Tibial nerve (tissue), 4 donors: ENCODE data around the gene SHMT2. TPM values are rescaled to one million over a fixed set of nuclear protein-coding genes. Genes with fewer than 3 reads are reported as not detected.

Experiments used
- DNase-seq, 2 donors: peaks; one replicate each; pipeline ENCODE4 v3.0.0-alpha.2; 2019; ENCODE audit warnings: low spot score in 2 of 2
- H3K27ac ChIP-seq, 4 donors: fragments of 200-600 bp; sonication (generic) in 3 of 4; one replicate each; pipeline ENCODE4 v1.5.1; 2017 to 2019; ENCODE audit warnings: mild to moderate bottlenecking in 1 of 4
- H3K27me3 ChIP-seq, 2 donors: fragments of 200-600 bp; sonication (generic) in 1 of 2; one replicate each; pipeline versions ENCODE4 v1.5.1 to v1.6.0; 2017 to 2019
- H3K36me3 ChIP-seq, 3 donors: fragments of 200-600 bp; sonication (generic); one replicate each; pipeline ENCODE4 v1.5.1; 2018 to 2019
- H3K4me1 ChIP-seq, 4 donors: fragments of 200-600 bp; sonication (generic) in 3 of 4; one replicate each; pipeline ENCODE4 v1.5.1; 2017 to 2019
- H3K4me3 ChIP-seq, 4 donors: fragments of 200-600 bp; sonication (generic) in 3 of 4; one replicate each; pipeline ENCODE4 v1.5.1; 2017 to 2019; ENCODE audit warnings: mild to moderate bottlenecking in 1 of 4, moderate library complexity in 1 of 4
- H3K9me3 ChIP-seq, 4 donors: fragments of 200-600 bp; sonication (generic) in 3 of 4; one replicate each; pipeline ENCODE4 v1.5.1; 2017 to 2019
- CTCF ChIP-seq, 5 experiments: fragments of 200-600 bp in 3 of 5; fragments of 450-650 bp in 2 of 5; sonication (generic) in 3 of 5; IDR thresholded peaks; one replicate each; pipeline ENCODE4 v1.5.1; 2016 to 2019; ENCODE audit warnings: antibody characterized with exemption in 5 of 5, mild to moderate bottlenecking in 3 of 5, moderate library complexity in 2 of 5
- EP300 ChIP-seq, 2 donors: sonication (generic); formaldehyde crosslinking; IDR thresholded peaks; one replicate each; pipeline ENCODE4 v1.6.1; 2017; ENCODE audit warnings: antibody characterized with exemption in 2 of 2, mild to moderate bottlenecking in 1 of 2
- POLR2A ChIP-seq, 2 donors: fragments of 450-650 bp; IDR thresholded peaks; one replicate each; pipeline ENCODE4 v1.6.1; 2017; ENCODE audit warnings: antibody characterized with exemption in 2 of 2, mild to moderate bottlenecking in 2 of 2, moderate library complexity in 2 of 2
- WGBS, 2 donors: methylation state at CpG; one replicate each; pipeline ENCODE4 v1.1.5; 2018; 5-methylcytosine and 5-hydroxymethylcytosine counted together
- total RNA-seq, 4 donors: library from RNA; depleted of rRNA; stranded (reverse); fragments of >200 nt; gene quantifications; one replicate each; pipeline ENCODE4 v1.1.0, GENCODE V29; 2016

The SHMT2 gene
- total RNA-seq, 4 donors from 2014 or later: 18.4 to 77.3 (median 32.6) TPM

GRCh38 chr12:57204454-57204853 lies 25.1 kb upstream of the SHMT2 start:
- no peak for TF ChIP-seq EP300 (IDR thresholded peaks at IDR 0.05)
- Histone ChIP-seq H3K27ac (no peak overlapping the region), H3K27me3 (no peaks in the 10 kb centered on the region), H3K4me3 (no peak overlapping the region), H3K9me3 (no peaks in the 10 kb centered on the region), H3K36me3 (peaks cover 7 to 100% (median 16%) of the 10 kb centered on the region in 3 donors), H3K4me1 (peaks cover 0 to 10% (median 4%) of the 10 kb centered on the region in 4 donors)
- 86% methylated on average over 17 to 19 of the region's 19 CpGs for WGBS, 2 donors
- DNase-seq: no peak

GRCh38 chr12:57205186-57205585 lies 24.3 kb upstream of the SHMT2 start:
- H3K27ac ChIP-seq: no peak overlapping the region
- peaks cover 0 to 10% (median 5%) of the 10 kb centered on the region in 4 donors for H3K4me1 ChIP-seq
- peaks cover 7 to 100% (median 11%) of the 10 kb centered on the region in 3 donors for H3K36me3 ChIP-seq
- WGBS, 2 donors: 88 to 93% methylated on average over 23 to 26 of the region's 26 CpGs
- no peaks in the 10 kb centered on the region for H3K9me3 ChIP-seq
- H3K4me3 ChIP-seq: no peak overlapping the region
- H3K27me3 ChIP-seq: no peaks in the 10 kb centered on the region
- no peak for DNase-seq
- TF ChIP-seq CTCF (IDR thresholded peaks at IDR 0.05): no peak

- DNase-seq: no peak
- H3K27ac ChIP-seq: no peak overlapping the region
- TF ChIP-seq POLR2A (IDR thresholded peaks at IDR 0.05): no peak
- no peak for TF ChIP-seq EP300 (IDR thresholded peaks at IDR 0.05)
- no peak for TF ChIP-seq CTCF (IDR thresholded peaks at IDR 0.05)
- 86 to 87% methylated on average over 7 of the region's 7 CpGs for WGBS, 2 donors
- no peaks in the 10 kb centered on the region for H3K27me3 ChIP-seq
- H3K9me3 ChIP-seq: no peaks in the 10 kb centered on the region
- no peak overlapping the region for H3K4me3 ChIP-seq
- H3K4me1 ChIP-seq: peaks cover 0 to 10% (median 5%) of the 10 kb centered on the region in 4 donors
- H3K36me3 ChIP-seq: peaks cover 6 to 100% (median 11%) of the 10 kb centered on the region in 3 donors
These were observed 23.6 kb upstream of the SHMT2 start for GRCh38 chr12:57205931-57206330.

GRCh38 chr12:57207731-57208630 lies 21.5 kb upstream of the SHMT2 start:
- no peaks in the 10 kb centered on the region for H3K9me3 ChIP-seq
- no peak overlapping the region for H3K4me3 ChIP-seq
- H3K27ac ChIP-seq: peak overlapping the region in 3 of 4 donors; percentile 54 to 78 (median 63)
- no peak for TF ChIP-seq CTCF (IDR thresholded peaks at IDR 0.05)
- TF ChIP-seq POLR2A (IDR thresholded peaks at IDR 0.05): no peak
- TF ChIP-seq EP300 (IDR thresholded peaks at IDR 0.05): no peak
- no peaks in the 10 kb centered on the region for H3K27me3 ChIP-seq
- DNase-seq: no peak
- peaks cover 0 to 22% (median 5%) of the 10 kb centered on the region in 4 donors for H3K4me1 ChIP-seq
- 74 to 82% methylated on average over 24 to 26 of the region's 29 CpGs for WGBS, 2 donors
- H3K36me3 ChIP-seq: peaks cover 6 to 100% (median 11%) of the 10 kb centered on the region in 3 donors

- WGBS, 2 donors: 45 to 59% methylated on average over 19 to 20 of the region's 22 CpGs
- TF ChIP-seq POLR2A (IDR thresholded peaks at IDR 0.05) (no peak), CTCF (IDR thresholded peaks at IDR 0.05) (no peak), EP300 (IDR thresholded peaks at IDR 0.05) (no peak)
- Histone ChIP-seq H3K36me3 (peaks cover 6 to 92% (median 11%) of the 10 kb centered on the region in 3 donors), H3K4me3 (no peak overlapping the region), H3K9me3 (no peaks in the 10 kb centered on the region), H3K27me3 (no peaks in the 10 kb centered on the region), H3K4me1 (peaks cover 0 to 29% (median 9%) of the 10 kb centered on the region in 4 donors), H3K27ac (peak overlapping the region in 3 of 4 donors; percentile 54 to 78 (median 63))
- no peak for DNase-seq
These were observed 20.8 kb upstream of the SHMT2 start for GRCh38 chr12:57208631-57209282.
